Fibroblast of mammary gland (primary cell): ENCODE data around the gene SESN2.

Experiments
- DNase-seq: peaks from one replicate; pipeline ENCODE4 v3.0.0-alpha.2; 2010; ENCODE audit warnings: low read depth
- H3K4me3 ChIP-seq: 2 replicates; pipeline ENCODE4 v1.5.1; 2011; ENCODE audit warnings: low read depth, mild to moderate bottlenecking, low read length, moderate library complexity; ENCODE audit not compliant: control insufficient read depth
- CTCF ChIP-seq: conservative IDR thresholded peaks from 2 replicates; pipeline ENCODE4 v1.5.1; 2011; ENCODE audit warnings: low read depth, low read length, inconsistent platforms; ENCODE audit not compliant: control insufficient read depth, insufficient read depth

SESN2 gene

GRCh38 chr1:28279721-28280120 is 20.4 kb downstream of the SESN2 start:
- H3K4me3 ChIP-seq = no peak overlapping the region
- no peak for TF ChIP-seq CTCF
- no peak for DNase-seq

GRCh38 chr1:28280501-28280900 is 21.2 kb downstream of the SESN2 start:
- no peak overlapping the region for H3K4me3 ChIP-seq
- DNase-seq = no peak
- TF ChIP-seq CTCF = no peak

DNA sequence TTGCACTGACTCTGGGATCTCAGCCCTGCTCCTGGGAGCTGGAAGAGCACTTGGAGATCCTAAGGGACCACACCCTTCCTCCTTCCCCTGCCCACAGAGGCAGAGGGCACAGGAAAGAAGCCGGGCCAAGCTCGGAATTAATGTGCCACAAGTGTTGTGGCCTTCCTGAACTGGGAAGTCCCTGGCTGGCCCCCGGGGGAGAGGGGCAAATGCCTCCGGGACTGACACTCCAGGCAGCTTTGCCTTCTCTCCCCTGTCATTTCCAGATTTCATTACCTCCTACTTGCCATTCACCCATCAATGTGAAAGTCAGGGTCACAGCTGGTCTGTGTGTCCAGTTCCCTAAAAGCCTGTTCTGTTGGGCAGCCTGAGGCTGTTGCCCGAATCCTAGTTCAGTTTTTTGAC is 21.7 kb downstream of the SESN2 start:
- no peak for TF ChIP-seq CTCF
- no peak for DNase-seq

DNA sequence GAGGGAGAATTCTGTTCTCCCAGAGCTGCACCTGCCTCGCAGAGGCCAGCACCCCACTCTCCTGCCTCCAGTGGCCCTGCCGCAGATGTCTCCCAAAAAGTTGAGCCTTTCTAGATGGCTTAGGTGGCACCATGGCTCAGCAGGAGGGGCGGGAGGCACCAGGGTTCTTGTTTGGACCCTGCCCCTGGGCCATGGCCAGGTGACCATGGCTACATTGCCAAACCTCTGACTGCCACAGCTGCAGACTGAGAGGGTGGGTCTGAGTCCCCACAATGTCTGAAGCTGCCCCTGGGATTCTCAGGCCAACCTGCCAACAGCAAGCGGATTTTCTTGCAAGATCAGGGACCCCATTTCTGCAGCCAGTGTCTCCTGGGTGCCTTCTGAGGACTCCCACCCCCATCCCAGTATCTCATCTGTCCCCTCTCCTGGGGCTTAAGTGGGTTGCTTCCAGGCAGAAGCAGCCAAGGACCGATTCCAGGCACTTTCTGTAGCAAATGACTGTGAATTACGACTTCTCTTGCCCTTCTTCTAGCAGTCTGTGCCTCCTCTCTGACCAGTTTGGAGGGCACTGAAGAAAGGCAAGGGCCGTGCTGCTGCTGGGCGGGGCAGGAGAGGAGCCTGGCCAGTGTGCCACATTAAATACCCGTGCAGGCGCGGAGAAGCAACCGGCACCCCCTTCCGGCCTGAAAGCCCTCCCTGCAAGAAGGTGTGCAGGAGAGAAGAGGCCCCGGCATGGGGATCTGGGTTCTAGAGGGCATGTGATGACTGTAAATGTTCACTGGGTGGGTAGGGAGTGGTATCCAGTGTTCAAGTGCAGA is 22.5 kb downstream of the SESN2 start:
- H3K4me3 ChIP-seq = no peak overlapping the region
- no peak for DNase-seq
- TF ChIP-seq CTCF = no peak

More for the DNA sequence above, 21.7 kb downstream of the SESN2 start:
- H3K4me3 ChIP-seq = no peak overlapping the region

GRCh38 chr1:28282426-28283407 is 23.4 kb downstream of the SESN2 start:
- TF ChIP-seq CTCF = no peak
- no peak for DNase-seq
- H3K4me3 ChIP-seq = no peak overlapping the region

DNA sequence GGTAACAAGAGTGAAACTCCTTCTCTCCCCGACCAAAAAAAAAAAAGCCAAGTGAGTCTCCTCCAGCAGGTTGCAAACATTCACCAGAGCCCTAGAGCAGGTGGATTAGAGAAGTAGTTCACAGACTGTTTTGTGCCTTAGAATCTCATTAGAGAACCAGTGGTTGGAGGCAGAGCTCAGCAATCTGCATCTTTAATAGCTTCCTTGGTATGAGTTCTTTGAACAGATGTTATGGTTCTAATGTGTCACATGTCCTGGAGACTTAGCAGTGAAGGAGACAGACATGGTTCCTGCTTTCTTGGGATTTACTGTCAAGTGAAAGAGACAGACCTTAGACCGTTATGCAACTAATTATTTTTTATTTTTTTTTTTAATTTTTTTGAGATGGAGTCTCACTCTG is 26.8 kb downstream of the SESN2 start:
- no peak for TF ChIP-seq CTCF
- no peak for DNase-seq
- H3K4me3 ChIP-seq = no peak overlapping the region
